Neural crest cell (in vitro differentiated cells): ENCODE data around the gene IMP3. TPM values are rescaled to one million over a fixed set of nuclear protein-coding genes. Genes with fewer than 3 reads are reported as not detected.

ENCODE experiments used
- DNase-seq: peaks from one replicate; pipeline ENCODE4 v3.0.0; 2021; ENCODE audit warnings: low read depth, mixed read lengths, low spot score
- H3K27ac Mint-ChIP-seq: one replicate; pipeline ENCODE4 v1.8.0; 2021; ENCODE audit warnings: mild to moderate bottlenecking, mixed read lengths; ENCODE audit not compliant: unreplicated experiment
- H3K27me3 Mint-ChIP-seq: 2 replicates; pipeline ENCODE4 v1.8.0; 2021; ENCODE audit warnings: low read depth, mild to moderate bottlenecking, mixed read lengths
- H3K36me3 Mint-ChIP-seq: 2 replicates; pipeline ENCODE4 v1.8.0; 2021; ENCODE audit warnings: low read depth, mild to moderate bottlenecking, mixed read lengths
- H3K4me1 Mint-ChIP-seq: 2 replicates; pipeline ENCODE4 v1.8.0; 2021; ENCODE audit warnings: mixed read lengths
- H3K4me3 Mint-ChIP-seq: one replicate; pipeline ENCODE4 v1.8.0; 2021; ENCODE audit warnings: mild to moderate bottlenecking, mixed read lengths
- H3K9me3 Mint-ChIP-seq: 2 replicates; pipeline ENCODE4 v1.8.0; 2021; ENCODE audit warnings: mixed read lengths
- CTCF ChIP-seq: fragments of 200-600 bp; sonication (generic); conservative IDR thresholded peaks from 2 replicates; pipeline ENCODE4 v1.5.0; 2021; ENCODE audit warnings: antibody characterized with exemption, mild to moderate bottlenecking
- total RNA-seq: library from RNA; stranded (reverse); gene quantifications from 2 replicates; pipeline ENCODE4 v1.2.1, GENCODE V29; 2021

The IMP3 gene
- total RNA-seq, 1 donor from 2014 or later: 79.4 TPM

GRCh38 chr15:75673426-75674235 is 33.6 kb upstream of the IMP3 start:
- no peak for DNase-seq
- Mint-ChIP-seq H3K36me3 (no peaks in the 10 kb centered on the region), H3K4me1 (peaks cover 17% of the 10 kb centered on the region), H3K4me3 (no peak overlapping the region), H3K9me3 (no peaks in the 10 kb centered on the region), H3K27ac (no peak overlapping the region), H3K27me3 (no peaks in the 10 kb centered on the region)
- TF ChIP-seq CTCF: no peak

DNA sequence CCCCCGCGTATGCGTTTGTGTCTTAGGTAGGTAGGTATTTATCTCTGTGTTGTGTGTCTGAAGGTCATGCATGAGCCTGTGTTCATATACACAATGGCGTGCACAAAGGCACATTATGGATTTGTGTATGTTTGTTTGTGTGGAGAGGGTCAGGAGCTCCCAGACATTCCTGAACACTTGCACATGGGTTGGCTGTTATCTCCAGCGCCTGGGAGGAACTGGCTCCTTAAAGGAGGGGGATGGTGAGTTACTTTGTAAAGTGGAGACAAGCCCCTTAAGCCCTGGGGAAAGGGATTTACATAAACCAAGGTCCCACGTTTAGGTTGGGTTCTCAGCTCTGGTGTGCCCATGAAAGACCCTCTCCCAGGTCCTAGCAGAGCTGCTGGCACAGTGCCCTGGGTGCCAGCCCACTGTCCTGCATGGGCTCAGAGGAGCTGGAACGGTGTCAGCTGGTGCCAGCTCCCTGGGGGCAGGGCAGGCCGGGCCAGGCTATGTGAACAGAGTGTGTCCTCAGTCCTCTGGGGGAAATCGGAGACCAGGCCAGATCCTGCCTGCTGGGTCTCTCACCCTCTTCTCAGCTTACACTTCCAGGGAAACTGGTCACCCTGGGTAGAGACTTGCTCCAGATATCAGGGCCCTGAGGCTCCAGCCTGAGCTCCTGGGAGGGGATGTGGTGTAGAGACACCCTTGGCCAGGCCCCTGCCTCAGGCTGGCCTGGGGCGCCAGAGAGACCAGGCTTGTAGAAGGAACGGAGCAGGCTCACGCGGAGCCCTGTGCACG is 32.8 kb upstream of the IMP3 start:
- H3K4me1 Mint-ChIP-seq: peaks cover 13% of the 10 kb centered on the region
- no peak overlapping the region for H3K4me3 Mint-ChIP-seq
- TF ChIP-seq CTCF: no peak
- H3K9me3 Mint-ChIP-seq: no peaks in the 10 kb centered on the region
- no peaks in the 10 kb centered on the region for H3K27me3 Mint-ChIP-seq
- H3K36me3 Mint-ChIP-seq: no peaks in the 10 kb centered on the region
- DNase-seq: no peak
- peak overlapping the region; percentile 50 for H3K27ac Mint-ChIP-seq

DNA sequence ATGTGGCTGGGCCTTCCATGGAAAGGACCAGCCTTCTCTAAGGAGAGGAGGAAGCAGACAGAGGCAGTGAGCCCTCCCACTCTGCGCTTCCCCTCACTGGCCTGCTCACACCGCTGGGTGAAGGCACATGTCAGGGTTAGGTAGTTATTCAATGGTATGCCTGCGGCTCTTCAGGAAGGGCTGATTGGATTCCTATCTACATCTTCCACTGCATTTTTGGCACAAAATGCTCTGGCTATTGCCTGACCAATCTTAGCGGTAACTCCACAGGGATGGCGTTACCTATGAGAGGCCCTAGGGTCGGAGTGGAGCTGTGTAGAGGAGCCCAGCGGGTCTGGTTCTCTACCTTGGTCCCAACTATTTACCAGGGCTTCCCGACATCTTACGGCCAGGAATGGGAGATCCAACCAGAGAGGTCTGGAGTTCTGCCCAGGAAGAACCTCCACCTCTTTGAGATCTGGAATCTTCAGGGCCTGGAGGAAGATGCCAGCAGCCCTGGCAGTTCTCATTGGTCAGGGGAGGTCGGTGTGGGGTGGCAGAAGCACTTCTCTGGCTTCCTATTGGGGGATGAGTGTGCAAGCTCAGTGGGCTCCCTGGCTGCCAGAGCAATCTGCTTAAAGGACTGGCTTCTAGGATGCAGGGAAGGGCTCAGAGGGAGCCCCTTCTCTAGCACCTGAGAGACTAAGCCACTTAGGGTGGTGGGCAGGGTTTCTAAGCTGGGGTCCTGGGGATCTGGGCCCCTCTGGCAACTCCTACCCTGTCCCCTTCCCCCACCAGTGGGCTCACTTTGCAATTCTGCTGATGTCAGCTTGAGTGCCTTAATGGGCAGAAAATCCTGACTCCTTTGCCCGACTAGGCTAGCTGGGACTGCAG is 31.9 kb upstream of the IMP3 start:
- Mint-ChIP-seq H3K27me3 (no peaks in the 10 kb centered on the region), H3K36me3 (no peaks in the 10 kb centered on the region), H3K4me1 (peaks cover 12% of the 10 kb centered on the region), H3K27ac (peak overlapping the region; percentile 81), H3K9me3 (no peaks in the 10 kb centered on the region), H3K4me3 (no peak overlapping the region)
- TF ChIP-seq CTCF: no peak
- DNase-seq: no peak

- H3K27ac Mint-ChIP-seq: peak overlapping the region; percentile 50
- H3K4me3 Mint-ChIP-seq: no peak overlapping the region
- no peaks in the 10 kb centered on the region for H3K27me3 Mint-ChIP-seq
These were observed 29.8 kb upstream of the IMP3 start for GRCh38 chr15:75669879-75670212.

More at GRCh38 chr15:75669879-75670212, 29.8 kb upstream of the IMP3 start:
- no peak for DNase-seq
- peaks cover 10% of the 10 kb centered on the region for H3K4me1 Mint-ChIP-seq
- no peaks in the 10 kb centered on the region for H3K9me3 Mint-ChIP-seq
- H3K36me3 Mint-ChIP-seq: no peaks in the 10 kb centered on the region
- no peak for TF ChIP-seq CTCF
